DOHH2 (cell line): ENCODE data around the gene FOXJ2.
"Not testable (repeated sequence)": the region's sequence is repeated elsewhere in the genome, so short reads cannot be mapped to it uniquely, and the experiment has no call there.

Experiments
- H3F3A ChIP-seq: fragments of 200-600 bp; sonication (generic), shearing (Covaris generic); 2 replicates; pipeline ENCODE4 v1.6.0; 2016; ENCODE audit warnings: antibody characterized with exemption, mild to moderate bottlenecking; ENCODE audit not compliant: control insufficient read depth, insufficient read depth
- H3K27ac ChIP-seq: fragments of 200-600 bp; sonication (generic); 2 replicates; pipeline ENCODE4 v1.5.1; 2014; ENCODE audit warnings: low read depth, mild to moderate bottlenecking, low read length, moderate library complexity
- H3K27me3 ChIP-seq: fragments of 200-600 bp; sonication (generic); 2 replicates; pipeline ENCODE4 v1.6.1; 2014; ENCODE audit warnings: mild to moderate bottlenecking, low read length, mixed read lengths; ENCODE audit not compliant: control insufficient read depth
- H3K36me3 ChIP-seq: fragments of 200-600 bp; sonication (generic); 2 replicates; pipeline ENCODE4 v1.6.1; 2014; ENCODE audit warnings: mild to moderate bottlenecking, low read length, moderate library complexity, mixed read lengths; ENCODE audit not compliant: control insufficient read depth
- H3K4me1 ChIP-seq: fragments of 200-600 bp; sonication (generic); 2 replicates; pipeline ENCODE4 v1.6.1; 2014; ENCODE audit warnings: mild to moderate bottlenecking, low read length, mixed read lengths; ENCODE audit not compliant: control insufficient read depth
- H3K4me2 ChIP-seq: fragments of 200-600 bp; sonication (generic); 2 replicates; pipeline ENCODE4 v1.6.0; 2014; ENCODE audit warnings: mild to moderate bottlenecking, low read length, moderate library complexity
- H3K4me3 ChIP-seq: fragments of 200-600 bp; sonication (generic); 2 replicates; pipeline ENCODE4 v1.5.1; 2014; ENCODE audit warnings: mild to moderate bottlenecking, low read length, mixed read lengths
- H3K79me2 ChIP-seq: fragments of 200-600 bp; sonication (generic); 2 replicates; pipeline ENCODE4 v1.6.1; 2014; ENCODE audit warnings: mild to moderate bottlenecking, low read length, mixed read lengths; ENCODE audit not compliant: control insufficient read depth
- H3K9me2 ChIP-seq: fragments of 200-600 bp; sonication (generic); replicated peaks from 2 replicates; pipeline ENCODE4 v1.6.1; 2014; ENCODE audit warnings: mild to moderate bottlenecking, low read length, mixed read lengths; ENCODE audit not compliant: control insufficient read depth
- H3K9me3 ChIP-seq: fragments of 200-600 bp; sonication (generic); 2 replicates; pipeline ENCODE4 v1.6.1; 2014; ENCODE audit warnings: antibody characterized with exemption, low read length, mixed read lengths; ENCODE audit not compliant: control insufficient read depth, insufficient read depth
- H4K20me1 ChIP-seq: fragments of 200-600 bp; sonication (generic); 2 replicates; pipeline ENCODE4 v1.6.0; 2014; ENCODE audit warnings: low read depth, mild to moderate bottlenecking, antibody characterized with exemption, low read length, moderate library complexity; ENCODE audit not compliant: control insufficient read depth, insufficient read depth
- EZH2phosphoT487 ChIP-seq: fragments of 200-600 bp; sonication (generic); IDR thresholded peaks from 2 replicates; pipeline ENCODE4 v1.6.1; 2017; ENCODE audit warnings: borderline replicate concordance, mild to moderate bottlenecking, antibody characterized with exemption, low read length, moderate library complexity, mixed read lengths
- TF ChIP-seq, protein P1 (sequence below): fragments of 200-600 bp; sonication (generic); IDR thresholded peaks from one replicate; pipeline ENCODE4 v1.5.1; 2014; ENCODE audit warnings: antibody characterized with exemption, mild to moderate bottlenecking, low read depth, low read length; ENCODE audit not compliant: poor library complexity, severe bottlenecking

FOXJ2 gene

DNA sequence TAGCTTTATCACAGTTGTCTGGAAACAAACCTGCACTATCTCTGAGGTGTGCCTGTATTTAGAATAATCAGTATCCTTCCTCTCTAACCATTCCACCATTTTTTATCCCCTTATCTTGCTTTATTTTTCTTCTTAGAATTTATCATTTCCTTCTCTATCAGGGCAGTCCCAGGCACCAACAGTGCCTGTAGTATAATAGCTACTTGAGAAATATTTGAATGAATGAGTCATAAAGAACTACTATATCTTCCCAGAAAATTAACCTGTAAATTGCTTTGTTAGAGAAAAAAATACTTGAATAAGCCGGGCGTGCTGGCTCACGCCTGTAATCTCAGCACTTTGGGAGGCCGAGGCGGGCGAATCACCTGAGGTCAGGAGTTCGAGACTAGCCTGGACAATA is 21.2 kb upstream of the FOXJ2 start:
- Histone ChIP-seq H3K79me2 (no peaks in the 10 kb centered on the region), H4K20me1 (no peaks in the 10 kb centered on the region), H3K27ac (no peak overlapping the region), H3K9me2 (no peaks in the 10 kb centered on the region), H3K4me3 (no peak overlapping the region), H3K4me2 (no peak overlapping the region), H3K9me3 (no peaks in the 10 kb centered on the region), H3F3A (no peaks in the 10 kb centered on the region), H3K36me3 (no peaks in the 10 kb centered on the region), H3K27me3 (no peaks in the 10 kb centered on the region), H3K4me1 (no peaks in the 10 kb centered on the region)
- no peak for TF ChIP-seq EZH2phosphoT487
- TF ChIP-seq, protein P1, sequence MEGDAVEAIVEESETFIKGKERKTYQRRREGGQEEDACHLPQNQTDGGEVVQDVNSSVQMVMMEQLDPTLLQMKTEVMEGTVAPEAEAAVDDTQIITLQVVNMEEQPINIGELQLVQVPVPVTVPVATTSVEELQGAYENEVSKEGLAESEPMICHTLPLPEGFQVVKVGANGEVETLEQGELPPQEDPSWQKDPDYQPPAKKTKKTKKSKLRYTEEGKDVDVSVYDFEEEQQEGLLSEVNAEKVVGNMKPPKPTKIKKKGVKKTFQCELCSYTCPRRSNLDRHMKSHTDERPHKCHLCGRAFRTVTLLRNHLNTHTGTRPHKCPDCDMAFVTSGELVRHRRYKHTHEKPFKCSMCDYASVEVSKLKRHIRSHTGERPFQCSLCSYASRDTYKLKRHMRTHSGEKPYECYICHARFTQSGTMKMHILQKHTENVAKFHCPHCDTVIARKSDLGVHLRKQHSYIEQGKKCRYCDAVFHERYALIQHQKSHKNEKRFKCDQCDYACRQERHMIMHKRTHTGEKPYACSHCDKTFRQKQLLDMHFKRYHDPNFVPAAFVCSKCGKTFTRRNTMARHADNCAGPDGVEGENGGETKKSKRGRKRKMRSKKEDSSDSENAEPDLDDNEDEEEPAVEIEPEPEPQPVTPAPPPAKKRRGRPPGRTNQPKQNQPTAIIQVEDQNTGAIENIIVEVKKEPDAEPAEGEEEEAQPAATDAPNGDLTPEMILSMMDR, result no peak

GRCh38 chr12:8012651-8013309 is 19.7 kb upstream of the FOXJ2 start:
- TF ChIP-seq EZH2phosphoT487, result no peak
- TF ChIP-seq, protein P1, result no peak
- Histone ChIP-seq H3K9me2 (no peaks in the 10 kb centered on the region), H3K27ac (no peak overlapping the region), H3K36me3 (no peaks in the 10 kb centered on the region), H4K20me1 (no peaks in the 10 kb centered on the region), H3F3A (no peaks in the 10 kb centered on the region), H3K27me3 (peaks cover 5% of the 10 kb centered on the region), H3K4me2 (no peak overlapping the region), H3K9me3 (no peaks in the 10 kb centered on the region), H3K79me2 (no peaks in the 10 kb centered on the region), H3K4me3 (no peak overlapping the region), H3K4me1 (no peaks in the 10 kb centered on the region)

GRCh38 chr12:8014836-8015235 is 17.7 kb upstream of the FOXJ2 start:
- Histone ChIP-seq H3K9me3 (no peaks in the 10 kb centered on the region), H3K4me2 (no peak overlapping the region), H3K79me2 (no peaks in the 10 kb centered on the region), H3K36me3 (no peaks in the 10 kb centered on the region), H3K9me2 (no peaks in the 10 kb centered on the region), H3F3A (no peaks in the 10 kb centered on the region), H4K20me1 (no peaks in the 10 kb centered on the region), H3K4me3 (no peak overlapping the region), H3K4me1 (peaks cover 8% of the 10 kb centered on the region), H3K27me3 (peaks cover 19% of the 10 kb centered on the region), H3K27ac (no peak overlapping the region)
- no peak for TF ChIP-seq EZH2phosphoT487
- TF ChIP-seq, protein P1, result no peak

DNA sequence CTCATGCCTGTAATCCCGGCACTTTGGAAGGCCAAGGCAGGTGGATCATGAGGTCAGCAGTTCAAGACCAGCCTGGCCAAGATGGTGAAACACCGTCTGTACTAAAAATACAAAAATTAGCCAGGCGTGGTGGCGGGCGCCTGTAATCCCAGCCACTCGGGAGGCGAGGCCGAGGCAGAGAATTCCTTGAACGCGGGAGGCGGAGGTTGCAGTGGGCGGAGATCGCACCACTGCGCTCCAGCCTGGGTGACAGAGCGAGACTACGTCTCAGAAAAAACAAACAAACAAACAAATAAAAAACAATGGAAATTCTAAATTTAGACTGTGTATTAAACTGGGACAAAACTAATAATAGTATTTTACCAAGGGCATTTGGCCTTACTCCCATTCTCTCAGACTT is 14.3 kb upstream of the FOXJ2 start:
- H4K20me1 ChIP-seq, H3K4me1 ChIP-seq, H3K79me2 ChIP-seq, H3K27ac ChIP-seq, H3K9me2 ChIP-seq, H3F3A ChIP-seq, H3K9me3 ChIP-seq, H3K36me3 ChIP-seq: not testable (repeated sequence)
- Histone ChIP-seq H3K4me2 (peak overlapping the region; percentile 80), H3K27me3 (peaks cover 20% of the 10 kb centered on the region), H3K4me3 (peak overlapping the region; percentile 80)
